WTC11 (cell line): ENCODE results near the gene NPW. TPM values are rescaled to one million over a fixed set of nuclear protein-coding genes. Genes with fewer than 3 reads are reported as not detected.

Experiments used
- AFF4 ChIP-seq: sonication (generic); formaldehyde crosslinking; IDR thresholded peaks from 2 replicates; pipeline ENCODE4 v1.8.1; 2023; ENCODE audit warnings: mild to moderate bottlenecking, missing genetic modification reagents, borderline replicate concordance
- ATF6 ChIP-seq: sonication (generic); formaldehyde crosslinking; IDR thresholded peaks from 2 replicates; pipeline ENCODE4 v1.8.1; 2023; ENCODE audit warnings: mild to moderate bottlenecking, missing genetic modification reagents
- CDX4 ChIP-seq: fragments of 250-450 bp; sonication (Bioruptor Pico); IDR thresholded peaks from 2 replicates; pipeline ENCODE4 v1.9.0; 2021; ENCODE audit warnings: moderate library complexity, mild to moderate bottlenecking, inconsistent platforms, borderline replicate concordance
- CREB1 ChIP-seq: sonication (generic); formaldehyde crosslinking; IDR thresholded peaks from 2 replicates; pipeline ENCODE4 v1.8.0; 2023; ENCODE audit warnings: mild to moderate bottlenecking, missing genetic modification reagents
- CREM ChIP-seq: sonication (generic); formaldehyde crosslinking; IDR thresholded peaks from 2 replicates; pipeline ENCODE4 v1.8.1; 2022; ENCODE audit warnings: mild to moderate bottlenecking, missing genetic modification reagents, moderate library complexity
- CTCF ChIP-seq: fragments of 200-600 bp; IDR thresholded peaks from 2 replicates; pipeline ENCODE4 v1.8.0; 2022; ENCODE audit warnings: antibody characterized with exemption
- ELF4 ChIP-seq: sonication (generic); formaldehyde crosslinking; IDR thresholded peaks from 2 replicates; pipeline ENCODE4 v1.8.1; 2022; ENCODE audit warnings: low read depth, mild to moderate bottlenecking, moderate library complexity, missing genetic modification reagents
- FOXK1 ChIP-seq: sonication (generic); formaldehyde crosslinking; IDR thresholded peaks from 2 replicates; pipeline ENCODE4 v1.8.0; 2022; ENCODE audit warnings: mild to moderate bottlenecking, moderate library complexity, missing genetic modification reagents
- GABPB1 ChIP-seq: sonication (generic); formaldehyde crosslinking; IDR thresholded peaks from 2 replicates; pipeline ENCODE4 v1.8.1; 2023; ENCODE audit warnings: mild to moderate bottlenecking, missing genetic modification reagents
- GTF2I ChIP-seq: fragments of 250-450 bp; sonication (Bioruptor Pico); conservative IDR thresholded peaks from 2 replicates; pipeline ENCODE4 v1.4.0; 2021; ENCODE audit warnings: mild to moderate bottlenecking
- HMGXB4 ChIP-seq: sonication (generic); formaldehyde crosslinking; IDR thresholded peaks from 2 replicates; pipeline ENCODE4 v1.8.1; 2023; ENCODE audit warnings: mild to moderate bottlenecking, moderate library complexity, missing genetic modification reagents
- NFATC4 ChIP-seq: fragments of 250-450 bp; sonication (Bioruptor Pico); IDR thresholded peaks from 2 replicates; pipeline ENCODE4 v1.9.0; 2021; ENCODE audit warnings: mild to moderate bottlenecking
- NR3C1 ChIP-seq: sonication (generic); formaldehyde crosslinking; conservative IDR thresholded peaks from 2 replicates; pipeline ENCODE4 v1.8.1; 2023; ENCODE audit warnings: low read depth, mild to moderate bottlenecking, missing genetic modification reagents
- RELA ChIP-seq: sonication (generic); formaldehyde crosslinking; IDR thresholded peaks from 2 replicates; pipeline ENCODE4 v1.8.1; 2022; ENCODE audit warnings: missing genetic modification reagents, mild to moderate bottlenecking, borderline replicate concordance
- RORB ChIP-seq: fragments of 250-450 bp; sonication (Bioruptor Pico); IDR thresholded peaks from 2 replicates; pipeline ENCODE4 v1.9.0; 2021; ENCODE audit warnings: mild to moderate bottlenecking
- SMAD3 ChIP-seq: sonication (generic); formaldehyde crosslinking; IDR thresholded peaks from 2 replicates; pipeline ENCODE4 v1.8.0; 2022; ENCODE audit warnings: missing genetic modification reagents, mild to moderate bottlenecking, borderline replicate concordance
- SP1 ChIP-seq: sonication (generic); formaldehyde crosslinking; conservative IDR thresholded peaks from 2 replicates; pipeline ENCODE4 v1.8.1; 2022; ENCODE audit warnings: missing genetic modification reagents
- TEAD4 ChIP-seq: sonication (generic); formaldehyde crosslinking; IDR thresholded peaks from 2 replicates; pipeline ENCODE4 v1.8.0; 2022; ENCODE audit warnings: mild to moderate bottlenecking, missing genetic modification reagents
- TP53 ChIP-seq: sonication (generic); formaldehyde crosslinking; IDR thresholded peaks from 2 replicates; pipeline ENCODE4 v1.8.1; 2023; ENCODE audit warnings: mild to moderate bottlenecking, missing genetic modification reagents
- ZNF121 ChIP-seq: sonication (generic); formaldehyde crosslinking; IDR thresholded peaks from 2 replicates; pipeline ENCODE4 v1.8.0; 2023; ENCODE audit warnings: missing genetic modification reagents
- ZNF219 ChIP-seq: sonication (generic); formaldehyde crosslinking; IDR thresholded peaks from 2 replicates; pipeline ENCODE4 v1.8.0; 2023; ENCODE audit warnings: missing genetic modification reagents, mild to moderate bottlenecking, borderline replicate concordance
- ZNF281 ChIP-seq: sonication (generic); formaldehyde crosslinking; IDR thresholded peaks from 2 replicates; pipeline ENCODE4 v1.8.0; 2023; ENCODE audit warnings: mild to moderate bottlenecking, missing genetic modification reagents
- ZNF396 ChIP-seq: fragments of 250-450 bp; sonication (Bioruptor Pico); IDR thresholded peaks from 2 replicates; pipeline ENCODE4 v1.8.0; 2021; ENCODE audit warnings: mild to moderate bottlenecking, moderate library complexity, borderline replicate concordance
- ZNF423 ChIP-seq: fragments of 250-450 bp; sonication (Bioruptor Pico); IDR thresholded peaks from 2 replicates; pipeline ENCODE4 v2.1.2; 2022; ENCODE audit warnings: mild to moderate bottlenecking, moderate library complexity
- ZNF425 ChIP-seq: fragments of 250-450 bp; sonication (Bioruptor Pico); conservative IDR thresholded peaks from 2 replicates; pipeline ENCODE4 v1.9.0; 2021; ENCODE audit warnings: mild to moderate bottlenecking
- total RNA-seq: library from RNA; stranded (reverse); gene quantifications from 3 replicates; pipeline ENCODE4 v1.2.3, GENCODE V29; 2021

NPW gene
- total RNA-seq, 1 experiment from 2014 or later = 15.2 TPM

GRCh38 chr16:1971796-1972489 lies 47.6 kb upstream of the NPW start, which contains the start of gene TBL3 (continued):
- TF ChIP-seq ZNF281 (CRISPR knock-in tag) = peak; percentile 50; the same call in 1 of the 2 replicates
- no peak for TF ChIP-seq NR3C1 (CRISPR knock-in tag)
- TF ChIP-seq RELA = no peak
- no peak for TF ChIP-seq ZNF425 (CRISPR knock-in tag)
- no peak for TF ChIP-seq ELF4 (CRISPR knock-in tag)
- TF ChIP-seq SP1 (CRISPR knock-in tag) = peak; percentile 99
- no peak for TF ChIP-seq RORB (CRISPR knock-in tag)
- no peak for TF ChIP-seq AFF4 (CRISPR knock-in tag)
- TF ChIP-seq CTCF = no peak
- TF ChIP-seq FOXK1 (CRISPR knock-in tag) = peak; percentile 99
- peak; percentile 90 for TF ChIP-seq TP53 (CRISPR knock-in tag)
- TF ChIP-seq NFATC4 (CRISPR knock-in tag) = no peak
- TF ChIP-seq HMGXB4 (CRISPR knock-in tag) = peak; percentile 92
- 0 out of 2 replicates have a peak, but pooled peaks have one; percentile 44 for TF ChIP-seq TEAD4
- peak; percentile 82; the same call in 1 of the 2 replicates for TF ChIP-seq GABPB1 (CRISPR knock-in tag)
- no peak for TF ChIP-seq ZNF423 (CRISPR knock-in tag)
- peak; percentile 99 for TF ChIP-seq CREB1 (CRISPR knock-in tag)
- TF ChIP-seq ATF6 = no peak
- TF ChIP-seq GTF2I = no peak
- peak; percentile 100 for TF ChIP-seq CREM
- TF ChIP-seq SMAD3 = peak; percentile 90
- no peak for TF ChIP-seq CDX4 (CRISPR knock-in tag)
- TF ChIP-seq ZNF219 = no peak
- TF ChIP-seq ZNF396 (CRISPR knock-in tag) = no peak
- no peak for TF ChIP-seq ZNF121
